ENCODE results near the gene GTPBP2. TPM values are rescaled to one million over a fixed set of nuclear protein-coding genes. Genes with fewer than 3 reads are reported as not detected.

GTPBP2 gene
- total and polyA plus RNA-seq, 2 of the 13 experiments (the other 11 are each of a cell fraction or from before 2014, with no cell fraction given), result 26.9 to 88.2 TPM

DNA sequence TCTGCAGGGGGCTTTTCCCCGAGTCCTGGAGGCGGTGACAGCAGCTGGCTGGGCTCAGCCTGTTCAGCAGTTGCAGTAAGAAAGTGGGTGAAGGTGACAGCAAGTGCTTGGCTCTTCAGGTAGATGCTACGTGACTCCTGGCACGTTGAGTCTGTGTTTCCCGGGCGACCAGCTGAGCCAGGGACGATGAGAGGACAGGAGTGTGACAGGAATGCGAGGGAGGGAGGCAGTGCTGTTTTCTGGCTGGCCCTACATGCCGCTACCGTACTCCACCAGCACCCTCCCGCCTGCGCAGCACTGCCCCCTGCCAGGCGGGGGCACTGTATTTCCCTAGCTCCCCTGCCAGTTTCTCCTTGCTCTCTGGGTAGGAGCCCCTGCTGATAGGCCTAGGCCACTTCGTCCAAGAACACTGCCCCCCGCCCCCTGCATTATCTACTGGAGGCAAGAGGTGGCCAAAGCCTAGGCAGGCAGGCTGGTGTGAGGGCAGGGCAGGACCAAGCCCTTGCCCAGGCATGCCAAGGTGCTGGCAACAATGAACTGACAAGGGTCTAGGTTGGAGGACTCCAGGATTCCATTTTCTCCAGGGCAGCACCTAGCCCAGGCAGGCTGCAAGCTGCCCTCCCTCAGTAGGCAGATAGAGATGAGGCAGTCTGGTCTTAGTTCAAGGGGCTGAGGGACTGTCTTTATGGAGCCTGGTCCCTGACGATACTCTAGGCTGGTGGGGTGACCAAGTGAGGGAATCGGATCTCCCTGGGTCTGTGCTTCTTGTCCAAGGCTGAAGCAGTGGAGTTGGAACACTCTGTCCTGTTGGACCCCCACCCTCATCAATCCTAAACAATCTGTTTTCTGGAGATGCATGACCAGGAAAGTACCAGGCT lies 39.3 kb upstream of the GTPBP2 start (continued):
- TF ChIP-seq, protein P1, sequence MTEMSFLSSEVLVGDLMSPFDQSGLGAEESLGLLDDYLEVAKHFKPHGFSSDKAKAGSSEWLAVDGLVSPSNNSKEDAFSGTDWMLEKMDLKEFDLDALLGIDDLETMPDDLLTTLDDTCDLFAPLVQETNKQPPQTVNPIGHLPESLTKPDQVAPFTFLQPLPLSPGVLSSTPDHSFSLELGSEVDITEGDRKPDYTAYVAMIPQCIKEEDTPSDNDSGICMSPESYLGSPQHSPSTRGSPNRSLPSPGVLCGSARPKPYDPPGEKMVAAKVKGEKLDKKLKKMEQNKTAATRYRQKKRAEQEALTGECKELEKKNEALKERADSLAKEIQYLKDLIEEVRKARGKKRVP (CRISPR knock-in tag; IDR thresholded peaks at IDR 0.05), result no peak
- peak; percentile 98 for TF ChIP-seq HNRNPL (IDR thresholded peaks at IDR 0.05; ENCODE audit: low read depth, low read length)
- TF ChIP-seq, protein P2, sequence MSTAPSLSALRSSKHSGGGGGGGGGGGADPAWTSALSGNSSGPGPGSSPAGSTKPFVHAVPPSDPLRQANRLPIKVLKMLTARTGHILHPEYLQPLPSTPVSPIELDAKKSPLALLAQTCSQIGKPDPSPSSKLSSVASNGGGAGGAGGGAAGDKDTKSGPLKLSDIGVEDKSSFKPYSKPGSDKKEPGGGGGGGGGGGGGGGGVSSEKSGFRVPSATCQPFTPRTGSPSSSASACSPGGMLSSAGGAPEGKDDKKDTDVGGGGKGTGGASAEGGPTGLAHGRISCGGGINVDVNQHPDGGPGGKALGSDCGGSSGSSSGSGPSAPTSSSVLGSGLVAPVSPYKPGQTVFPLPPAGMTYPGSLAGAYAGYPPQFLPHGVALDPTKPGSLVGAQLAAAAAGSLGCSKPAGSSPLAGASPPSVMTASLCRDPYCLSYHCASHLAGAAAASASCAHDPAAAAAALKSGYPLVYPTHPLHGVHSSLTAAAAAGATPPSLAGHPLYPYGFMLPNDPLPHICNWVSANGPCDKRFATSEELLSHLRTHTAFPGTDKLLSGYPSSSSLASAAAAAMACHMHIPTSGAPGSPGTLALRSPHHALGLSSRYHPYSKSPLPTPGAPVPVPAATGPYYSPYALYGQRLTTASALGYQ (CRISPR knock-in tag; IDR thresholded peaks at IDR 0.05), result peak; percentile 56; the same call in 1 of the 2 replicates
- TF ChIP-seq TEAD3 (CRISPR knock-in tag; optimal IDR thresholded peaks at IDR 0.05; ENCODE audit: borderline replicate concordance), result peak; percentile 95
- TF ChIP-seq GTF2F1 (IDR thresholded peaks at IDR 0.05; ENCODE audit: low read length), result no peak
- TF ChIP-seq RXRA (CRISPR knock-in tag; IDR thresholded peaks at IDR 0.05), result peak; percentile 77
